Vagina (tissue), 2 donors: Measurements from ENCODE around the gene NLGN1.

ENCODE experiments used
- CTCF ChIP-seq, 3 experiments: fragments of 450-650 bp in 2 of 3; fragments of 200-600 bp in 1 of 3; sonication (generic) in 1 of 3; IDR thresholded peaks; one replicate each; pipeline ENCODE4 v1.5.1; 2017 to 2019; ENCODE audit warnings: antibody characterized with exemption in 3 of 3, mild to moderate bottlenecking in 2 of 3, moderate library complexity in 2 of 3
- POLR2AphosphoS5 ChIP-seq, 2 donors: sonication (generic); formaldehyde crosslinking; IDR thresholded peaks; one replicate each; pipeline ENCODE4 v1.9.0; 2017; ENCODE audit warnings: antibody characterized with exemption in 2 of 2, mild to moderate bottlenecking in 2 of 2, low read depth in 1 of 2; ENCODE audit not compliant: insufficient read depth in 1 of 2

- no peak for TF ChIP-seq CTCF (IDR thresholded peaks at IDR 0.05)
- TF ChIP-seq POLR2AphosphoS5 (IDR thresholded peaks at IDR 0.05; ENCODE audit: insufficient read depth in 1 of 2, low read depth in 1 of 2) = no peak
Measured at GRCh38 chr3:173399044-173399443, 1.5 kb downstream of the NLGN1 start.
